Measurements from ENCODE around the gene HTRA3.

GRCh38 chr4:8297691-8298485, 28.3 kb downstream of the HTRA3 start:
- TF ChIP-seq ZNF239 (tag by site-specific recombination; IDR thresholded peaks at IDR 0.05) = no peak
- TF ChIP-seq HOXC10 (CRISPR knock-in tag; IDR thresholded peaks at IDR 0.05) = no peak
- no peak for TF ChIP-seq CTCF (tag by site-specific recombination; IDR thresholded peaks at IDR 0.05)
- no peak for TF ChIP-seq ZNF26 (tag by site-specific recombination; IDR thresholded peaks at IDR 0.05)
- TF ChIP-seq PATZ1 (tag by site-specific recombination; IDR thresholded peaks at IDR 0.05) = no peak
- no peak for TF ChIP-seq ZNF747 (tag by site-specific recombination; IDR thresholded peaks at IDR 0.05)
- TF ChIP-seq ZNF157 (tag by site-specific recombination; IDR thresholded peaks at IDR 0.05) = no peak
- TF ChIP-seq ZNF433 (tag by site-specific recombination; IDR thresholded peaks at IDR 0.05; ENCODE audit: low read depth) = no peak
- TF ChIP-seq ZBTB1 (tag by site-specific recombination; IDR thresholded peaks at IDR 0.05) = no peak
- no peak for TF ChIP-seq GLIS1 (tag by site-specific recombination; IDR thresholded peaks at IDR 0.05)

Data from HEK293 (cell line).